Measurements from ENCODE around the gene COL4A1.

DNA sequence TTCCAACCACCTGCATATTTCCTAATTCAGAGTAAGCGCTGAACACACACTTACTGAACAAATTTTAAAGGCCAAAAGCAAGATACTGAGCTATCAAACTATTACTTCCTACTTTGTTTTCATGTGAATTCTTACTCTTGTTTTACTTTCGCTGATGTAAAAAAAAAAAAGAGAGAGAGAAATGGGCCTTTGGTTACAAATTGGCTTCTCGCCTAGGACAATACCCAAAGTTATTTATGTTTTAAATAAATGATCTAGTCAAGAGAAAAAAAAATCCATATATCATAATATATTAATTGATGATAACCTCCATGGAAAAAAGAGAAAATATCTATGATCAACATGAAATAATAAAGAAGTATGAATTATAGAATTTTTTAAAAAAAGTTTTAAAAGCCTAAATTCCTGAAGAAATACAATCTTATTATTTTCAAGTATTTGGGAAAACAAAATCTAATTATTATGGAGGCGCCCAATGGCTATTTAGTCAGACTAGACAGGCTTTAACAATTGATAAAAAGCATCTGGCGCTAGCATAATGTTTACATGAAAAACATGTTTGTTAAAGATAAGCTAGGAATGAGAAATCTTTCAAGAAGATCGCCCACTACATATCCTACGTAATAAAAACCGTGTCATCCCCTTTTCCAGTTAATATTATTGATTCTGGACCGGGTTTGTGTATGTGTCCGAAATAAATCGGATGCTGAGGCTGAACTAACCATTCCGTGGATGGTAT is 9.0 kb downstream of the COL4A1 start:
- TF ChIP-seq ZNF274 (IDR thresholded peaks at IDR 0.05; ENCODE audit: low read depth, low read length) (no peak), YY1 (IDR thresholded peaks at IDR 0.05; ENCODE audit: insufficient read depth, insufficient read length) (no peak)
